ENCODE measurements around the gene GTF2F1.

- TF ChIP-seq EP300 (IDR thresholded peaks at IDR 0.05; ENCODE audit: borderline replicate concordance in 1 of 2, low read depth in 1 of 2, low read length in 1 of 2) (no peak), NRF1 (IDR thresholded peaks at IDR 0.05; ENCODE audit: low read depth, low read length) (no peak), TEAD4 (IDR thresholded peaks at IDR 0.05; ENCODE audit: borderline replicate concordance, insufficient read depth) (no peak), TCF12 (IDR thresholded peaks at IDR 0.05) (no peak), POLR2AphosphoS5 (IDR thresholded peaks at IDR 0.05; ENCODE audit: low read depth, low read length) (no peak), GABPA (IDR thresholded peaks at IDR 0.05; ENCODE audit: low read depth) (no peak), EZH2phosphoT487 (IDR thresholded peaks at IDR 0.05; ENCODE audit: borderline replicate concordance, low read depth) (no peak), FOXM1 (IDR thresholded peaks at IDR 0.05; ENCODE audit: low read depth) (no peak), RAD21 (IDR thresholded peaks at IDR 0.05; ENCODE audit: low read length) (peak; percentile 28; the same call in 1 of the 2 replicates), RFX5 (IDR thresholded peaks at IDR 0.05; ENCODE audit: low read length) (no peak)
- TF ChIP-seq, protein P1, sequence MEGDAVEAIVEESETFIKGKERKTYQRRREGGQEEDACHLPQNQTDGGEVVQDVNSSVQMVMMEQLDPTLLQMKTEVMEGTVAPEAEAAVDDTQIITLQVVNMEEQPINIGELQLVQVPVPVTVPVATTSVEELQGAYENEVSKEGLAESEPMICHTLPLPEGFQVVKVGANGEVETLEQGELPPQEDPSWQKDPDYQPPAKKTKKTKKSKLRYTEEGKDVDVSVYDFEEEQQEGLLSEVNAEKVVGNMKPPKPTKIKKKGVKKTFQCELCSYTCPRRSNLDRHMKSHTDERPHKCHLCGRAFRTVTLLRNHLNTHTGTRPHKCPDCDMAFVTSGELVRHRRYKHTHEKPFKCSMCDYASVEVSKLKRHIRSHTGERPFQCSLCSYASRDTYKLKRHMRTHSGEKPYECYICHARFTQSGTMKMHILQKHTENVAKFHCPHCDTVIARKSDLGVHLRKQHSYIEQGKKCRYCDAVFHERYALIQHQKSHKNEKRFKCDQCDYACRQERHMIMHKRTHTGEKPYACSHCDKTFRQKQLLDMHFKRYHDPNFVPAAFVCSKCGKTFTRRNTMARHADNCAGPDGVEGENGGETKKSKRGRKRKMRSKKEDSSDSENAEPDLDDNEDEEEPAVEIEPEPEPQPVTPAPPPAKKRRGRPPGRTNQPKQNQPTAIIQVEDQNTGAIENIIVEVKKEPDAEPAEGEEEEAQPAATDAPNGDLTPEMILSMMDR (IDR thresholded peaks at IDR 0.05), result peak; percentile 59
- TF ChIP-seq, protein P2, sequence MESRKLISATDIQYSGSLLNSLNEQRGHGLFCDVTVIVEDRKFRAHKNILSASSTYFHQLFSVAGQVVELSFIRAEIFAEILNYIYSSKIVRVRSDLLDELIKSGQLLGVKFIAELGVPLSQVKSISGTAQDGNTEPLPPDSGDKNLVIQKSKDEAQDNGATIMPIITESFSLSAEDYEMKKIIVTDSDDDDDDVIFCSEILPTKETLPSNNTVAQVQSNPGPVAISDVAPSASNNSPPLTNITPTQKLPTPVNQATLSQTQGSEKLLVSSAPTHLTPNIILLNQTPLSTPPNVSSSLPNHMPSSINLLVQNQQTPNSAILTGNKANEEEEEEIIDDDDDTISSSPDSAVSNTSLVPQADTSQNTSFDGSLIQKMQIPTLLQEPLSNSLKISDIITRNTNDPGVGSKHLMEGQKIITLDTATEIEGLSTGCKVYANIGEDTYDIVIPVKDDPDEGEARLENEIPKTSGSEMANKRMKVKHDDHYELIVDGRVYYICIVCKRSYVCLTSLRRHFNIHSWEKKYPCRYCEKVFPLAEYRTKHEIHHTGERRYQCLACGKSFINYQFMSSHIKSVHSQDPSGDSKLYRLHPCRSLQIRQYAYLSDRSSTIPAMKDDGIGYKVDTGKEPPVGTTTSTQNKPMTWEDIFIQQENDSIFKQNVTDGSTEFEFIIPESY (IDR thresholded peaks at IDR 0.05; ENCODE audit: borderline replicate concordance, low read depth), result no peak
- TF ChIP-seq, protein P3, sequence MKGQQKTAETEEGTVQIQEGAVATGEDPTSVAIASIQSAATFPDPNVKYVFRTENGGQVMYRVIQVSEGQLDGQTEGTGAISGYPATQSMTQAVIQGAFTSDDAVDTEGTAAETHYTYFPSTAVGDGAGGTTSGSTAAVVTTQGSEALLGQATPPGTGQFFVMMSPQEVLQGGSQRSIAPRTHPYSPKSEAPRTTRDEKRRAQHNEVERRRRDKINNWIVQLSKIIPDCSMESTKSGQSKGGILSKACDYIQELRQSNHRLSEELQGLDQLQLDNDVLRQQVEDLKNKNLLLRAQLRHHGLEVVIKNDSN (IDR thresholded peaks at IDR 0.05; ENCODE audit: borderline replicate concordance, low read depth), result no peak
Observed at GRCh38 chr19:6354098-6354674, 38.8 kb downstream of the GTF2F1 start.
